ENCODE measurements around the gene CHRDL2.

Gene CHRDL2

GRCh38 chr11:74710281-74710938 lies 20.8 kb downstream of the CHRDL2 start:
- DNase-seq = peak; percentile 49

- no peak for DNase-seq
Observed at GRCh38 chr11:74709175-74709574, 22.1 kb downstream of the CHRDL2 start.

- DNase-seq = no peak
Observed at GRCh38 chr11:74707602-74708510, 23.4 kb downstream of the CHRDL2 start.

GRCh38 chr11:74707182-74707581 lies 24.0 kb downstream of the CHRDL2 start:
- DNase-seq = no peak

DNA sequence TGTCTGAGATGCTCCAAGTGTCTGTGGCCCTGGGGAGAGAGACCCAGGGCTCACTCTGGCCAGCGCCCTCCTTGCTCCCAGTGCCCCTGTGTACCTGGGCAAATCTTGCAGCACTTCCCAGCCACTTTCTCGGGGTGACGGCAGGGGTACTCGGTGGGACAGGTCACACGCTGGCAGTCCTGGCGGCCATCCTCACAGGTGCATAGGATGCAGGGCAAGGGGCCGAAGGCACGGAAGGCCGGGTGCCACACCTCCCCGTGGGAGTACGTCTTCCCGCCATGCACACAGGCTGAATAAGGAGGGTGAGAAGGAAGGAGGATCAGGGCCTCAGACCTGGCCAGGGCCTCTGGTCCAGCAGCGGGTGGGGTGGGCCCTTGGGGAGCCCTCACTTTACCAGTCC lies 28.0 kb downstream of the CHRDL2 start:
- DNase-seq = no peak

DNA sequence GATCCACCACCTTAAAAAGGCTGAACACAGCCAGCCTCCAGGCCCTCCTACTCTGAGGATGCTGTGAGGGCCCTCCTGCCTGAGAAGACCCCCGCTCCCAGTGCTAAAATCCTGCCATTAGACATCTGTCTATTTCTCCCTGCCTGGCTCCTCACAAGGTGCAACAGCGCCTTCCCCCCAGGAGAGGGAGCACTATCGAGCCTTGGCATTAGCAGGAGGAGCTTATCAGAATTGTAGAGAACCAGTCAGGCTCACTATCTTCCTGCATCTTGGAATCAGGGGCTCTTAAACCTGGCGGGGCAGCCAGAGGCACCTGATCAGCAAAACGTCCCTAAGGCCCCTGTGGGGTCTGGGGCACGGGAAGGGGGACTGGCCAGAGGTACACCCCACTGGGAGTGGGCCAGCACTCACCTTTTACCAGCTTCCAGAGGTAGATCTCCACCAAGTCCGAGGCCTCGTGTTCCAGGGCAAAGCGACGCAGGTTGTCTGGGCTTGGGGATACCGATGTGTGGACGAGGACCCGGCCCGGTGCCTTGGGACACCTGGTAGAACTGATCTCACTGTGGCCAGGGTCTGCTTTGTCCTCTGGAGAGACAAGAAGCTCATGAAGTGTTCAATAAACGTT lies 28.7 kb downstream of the CHRDL2 start:
- peak; percentile 77 for DNase-seq

- DNase-seq = peak; percentile 46
Observed at GRCh38 chr11:74701351-74701750, 29.9 kb downstream of the CHRDL2 start.

GRCh38 chr11:74699615-74700396 lies 31.4 kb downstream of the CHRDL2 start:
- no peak for DNase-seq

DNA sequence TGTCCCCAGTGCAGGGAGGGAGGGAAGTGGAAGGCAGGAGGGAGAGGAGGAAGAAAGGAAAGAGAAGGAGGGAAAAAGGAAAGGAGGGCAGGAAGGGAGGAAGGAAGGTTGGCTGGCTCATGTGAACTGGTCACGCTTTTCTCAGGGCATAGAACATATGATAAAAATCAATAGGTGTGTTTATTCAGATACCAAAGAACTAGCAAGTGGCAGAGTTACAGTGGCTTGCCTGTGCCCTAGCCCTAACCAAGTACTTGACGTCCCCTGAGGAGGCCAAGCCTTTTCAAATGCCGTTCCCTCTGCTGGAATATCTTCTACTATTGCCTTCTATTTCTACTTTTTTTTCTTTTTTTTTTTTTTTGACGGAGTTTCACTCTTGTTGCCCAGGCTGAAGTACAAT lies 33.5 kb downstream of the CHRDL2 start:
- no peak for DNase-seq

GRCh38 chr11:74696939-74697675 lies 34.1 kb downstream of the CHRDL2 start:
- DNase-seq = no peak

DNA sequence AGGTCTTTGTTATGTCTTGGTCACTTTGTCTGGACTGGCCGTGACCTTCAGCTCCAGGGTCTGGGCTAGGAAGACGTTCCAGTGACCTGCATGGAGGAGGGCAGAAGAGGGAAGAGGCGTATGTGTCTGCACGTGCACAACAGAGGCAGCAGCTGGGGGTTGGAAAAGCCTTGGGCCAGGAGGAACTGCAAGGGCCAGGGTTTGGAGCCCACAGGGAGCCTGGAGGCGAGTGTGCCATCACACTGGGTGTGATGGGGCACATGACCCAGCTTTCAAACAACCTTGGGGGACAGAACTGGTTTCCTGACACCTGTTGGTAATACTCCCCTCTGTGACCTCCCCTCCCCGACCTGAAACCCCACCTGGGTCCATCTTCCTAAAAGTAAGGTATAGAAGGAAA lies 34.7 kb downstream of the CHRDL2 start:
- no peak for DNase-seq

DNA sequence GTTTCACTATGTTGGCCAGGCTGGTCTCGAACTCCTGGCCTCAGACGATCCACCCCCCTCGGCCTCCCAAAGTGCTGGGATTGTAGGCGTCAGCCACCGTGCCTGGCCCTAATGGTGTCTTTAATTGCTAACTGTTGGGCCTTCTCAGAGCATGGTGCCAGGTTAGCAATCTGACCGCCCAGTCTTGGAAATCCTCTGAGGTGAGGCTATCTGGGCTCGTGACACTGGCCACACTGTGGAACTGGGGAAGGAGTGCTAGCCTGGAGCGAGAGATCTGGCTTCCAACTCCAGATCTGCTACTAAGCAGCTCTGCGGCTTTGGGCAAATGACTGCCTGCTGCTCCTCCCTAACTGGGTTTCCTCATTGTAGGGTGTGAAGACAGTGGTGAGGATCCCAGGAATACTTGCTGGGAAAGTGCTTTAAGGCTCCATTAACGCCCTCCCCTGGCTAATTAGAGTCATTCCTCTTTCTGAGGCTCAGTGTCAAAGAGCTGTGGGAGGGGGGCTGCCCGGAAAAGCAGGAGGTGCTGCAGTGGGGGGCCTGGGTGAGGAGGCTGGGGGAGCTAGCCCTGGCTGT lies 35.4 kb downstream of the CHRDL2 start:
- DNase-seq = no peak

DNA sequence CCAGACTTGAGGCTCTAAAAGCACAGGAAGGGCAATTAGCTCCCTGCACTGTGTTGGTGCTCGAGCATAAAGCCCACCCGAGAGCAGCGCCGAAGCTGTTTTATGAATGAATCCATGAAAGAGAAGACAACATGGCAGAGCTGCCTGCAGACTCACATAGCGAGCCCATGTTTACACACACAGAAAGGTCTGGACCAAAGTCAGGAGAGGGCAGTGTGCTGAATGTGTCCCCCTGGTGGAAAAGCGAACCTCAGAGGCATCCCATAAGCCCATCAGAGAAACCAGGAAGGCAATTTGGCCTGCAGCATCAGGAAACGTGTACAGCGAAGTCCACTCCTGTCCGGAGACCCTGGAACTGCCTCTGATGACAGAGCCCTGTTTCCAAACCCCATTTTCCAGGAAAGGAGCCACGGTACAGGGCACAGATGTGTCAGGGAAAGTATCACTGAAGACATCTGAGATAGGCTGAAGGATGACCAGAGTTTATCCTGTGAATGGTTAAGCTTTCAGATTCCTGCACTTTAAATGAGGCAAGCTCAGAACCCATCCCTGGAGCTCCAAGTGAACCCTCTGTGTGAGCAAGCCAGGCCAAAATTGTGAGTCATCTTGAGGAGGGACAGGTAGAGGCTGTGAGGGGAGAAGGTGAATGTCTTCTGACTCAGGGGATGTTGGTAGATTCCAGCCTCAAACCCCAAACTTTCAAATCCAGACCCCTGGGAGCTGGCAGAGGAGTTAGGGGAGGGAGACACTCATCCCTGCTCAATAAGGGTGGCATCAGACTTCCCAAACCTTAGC lies 36.9 kb downstream of the CHRDL2 start:
- DNase-seq = no peak

- DNase-seq = no peak
Observed at GRCh38 chr11:74693531-74693930, 37.7 kb downstream of the CHRDL2 start.

DNA sequence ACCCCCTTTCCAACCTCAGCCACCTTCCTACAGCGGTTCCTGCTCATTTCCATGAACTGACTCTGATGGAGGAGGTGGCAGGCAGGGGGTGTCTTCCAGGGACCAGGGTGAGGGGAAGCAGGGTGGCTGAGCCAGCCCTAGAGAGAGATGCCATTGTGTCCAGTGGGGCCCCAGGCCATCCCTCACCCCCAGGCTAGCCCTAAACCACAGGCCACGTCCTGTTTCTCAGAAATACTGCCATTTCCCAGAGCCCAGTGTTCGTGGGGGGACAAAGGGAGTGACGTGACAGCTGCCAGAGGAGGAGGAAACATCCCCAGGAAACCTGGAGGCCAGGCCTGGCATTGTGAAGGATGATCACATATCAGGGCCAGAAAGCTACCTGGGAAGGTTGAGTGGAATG lies 39.5 kb downstream of the CHRDL2 start:
- no peak for DNase-seq

GRCh38 chr11:74689666-74690065 lies 41.6 kb downstream of the CHRDL2 start:
- DNase-seq = no peak

DNA sequence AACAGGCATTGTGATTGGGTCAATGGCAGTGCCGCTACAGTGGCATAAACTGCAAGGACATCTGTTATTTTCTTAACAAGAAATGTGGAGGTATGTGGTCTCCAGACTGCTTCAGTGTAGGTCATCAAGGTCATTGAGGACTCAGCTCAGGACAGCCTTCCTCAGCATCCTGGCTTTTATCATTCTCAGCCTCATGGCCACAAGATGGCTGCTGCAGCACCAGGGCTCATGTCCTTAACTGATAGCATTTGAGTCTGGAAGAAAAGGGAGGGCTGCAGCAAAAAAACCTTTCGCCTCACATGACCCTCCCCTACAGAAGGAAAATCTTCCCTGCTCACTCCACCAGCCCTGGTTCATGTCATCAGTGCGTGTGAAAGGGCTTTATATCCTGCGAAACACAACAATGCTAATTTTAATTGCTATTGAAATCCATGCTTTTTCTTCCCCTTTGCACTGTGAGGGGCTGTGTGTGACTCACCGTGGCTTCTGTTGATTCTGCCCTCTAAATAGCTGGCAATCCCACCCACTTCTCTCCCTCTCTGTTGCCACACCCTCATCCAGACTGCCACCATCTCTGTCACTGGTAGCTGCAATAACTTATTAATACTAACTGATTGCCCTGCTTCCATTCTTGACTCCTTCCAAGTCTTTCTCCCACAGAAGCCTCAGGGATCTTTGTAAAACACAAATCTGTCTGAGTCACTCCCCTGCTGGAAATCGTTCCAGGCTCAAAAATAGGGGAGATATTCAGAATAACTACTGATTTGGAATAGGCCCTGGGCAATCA lies 43.8 kb downstream of the CHRDL2 start:
- peak; percentile 17 for DNase-seq

DNA sequence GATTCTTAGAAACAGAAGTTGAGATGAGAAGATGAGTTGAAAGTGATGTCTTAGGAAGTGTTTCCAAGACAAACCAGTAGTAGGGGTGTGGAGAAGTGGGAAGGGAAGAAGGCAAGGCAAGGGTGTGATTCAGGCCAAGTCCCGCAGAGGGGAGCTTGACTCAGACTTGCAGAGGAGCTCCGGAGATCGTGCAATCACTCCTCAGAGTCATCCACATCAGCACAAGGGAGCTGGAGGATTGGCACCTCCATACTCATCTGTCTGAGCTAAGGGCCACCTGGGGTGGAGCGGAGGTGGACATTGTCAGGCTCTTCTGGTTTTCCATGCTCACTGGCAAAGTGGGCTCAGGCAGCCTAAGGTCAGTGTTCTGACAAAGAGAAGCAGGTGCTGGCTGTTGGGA lies 44.4 kb downstream of the CHRDL2 start:
- no peak for DNase-seq

GRCh38 chr11:74685905-74686304 lies 45.3 kb downstream of the CHRDL2 start:
- DNase-seq = no peak

- DNase-seq = no peak
Observed at GRCh38 chr11:74685338-74685737, 45.9 kb downstream of the CHRDL2 start.

All from hematopoietic multipotent progenitor cell treated with erythropoietin and hydrocortisone succinate and interleukin-3 and kit ligand, for 8 days (in vitro differentiated cells).